Effector memory CD8-positive, alpha-beta T cell (primary cell): Measurements from ENCODE around the gene FOXR1.
"Not testable (repeated sequence)": the region's sequence is repeated elsewhere in the genome, so short reads cannot be mapped to it uniquely, and the experiment has no call there.

ENCODE experiments used
- ATAC-seq: fragments of 150-1000 bp; cut with Tn5 transposase; replicated peaks from 2 replicates; pipeline ENCODE4 v1.10.0; 2021; ENCODE audit warnings: mild to moderate bottlenecking, moderate library complexity
- DNase-seq, 3 experiments: peaks; one replicate each; pipeline ENCODE4 v3.0.0; 2021
- H3K27ac Mint-ChIP-seq, 2 donors: one replicate each; pipeline ENCODE4 v1.8.0; 2022; ENCODE audit warnings: mild to moderate bottlenecking in 2 of 2, mixed read lengths in 2 of 2, moderate library complexity in 2 of 2
- H3K27me3 Mint-ChIP-seq, 2 donors: one replicate each; pipeline ENCODE4 v1.8.0; 2022; ENCODE audit warnings: mixed read lengths in 2 of 2
- H3K36me3 Mint-ChIP-seq: one replicate; pipeline ENCODE4 v1.8.0; 2022; ENCODE audit warnings: mild to moderate bottlenecking, moderate library complexity, mixed read lengths; ENCODE audit not compliant: insufficient read depth
- H3K4me1 Mint-ChIP-seq, 2 donors: one replicate each; pipeline ENCODE4 v1.8.0; 2022; ENCODE audit warnings: low read depth in 2 of 2, mixed read lengths in 2 of 2
- H3K4me3 Mint-ChIP-seq, 2 donors: one replicate each; pipeline ENCODE4 v1.8.0; 2022; ENCODE audit warnings: mild to moderate bottlenecking in 2 of 2, mixed read lengths in 2 of 2, moderate library complexity in 2 of 2
- H3K9me3 Mint-ChIP-seq, 2 donors: one replicate each; pipeline ENCODE4 v1.8.0; 2022; ENCODE audit warnings: mixed read lengths in 2 of 2

FOXR1 gene

GRCh38 chr11:119017377-119017776 lies 45.8 kb downstream of the FOXR1 start:
- not testable (repeated sequence) for ATAC-seq, H3K9me3 Mint-ChIP-seq, H3K27me3 Mint-ChIP-seq, DNase-seq
- peaks cover 27 to 45% of the 10 kb centered on the region in 2 donors for H3K4me1 Mint-ChIP-seq
- H3K36me3 Mint-ChIP-seq: peaks cover 91% of the 10 kb centered on the region
- peak overlapping the region; percentile 98 to 100 for H3K4me3 Mint-ChIP-seq
- H3K27ac Mint-ChIP-seq: peak overlapping the region; percentile 99 to 100

- H3K4me3 Mint-ChIP-seq: peak within 1 kb of the TSS; percentile 98 to 100
- peaks cover 27 to 47% of the 10 kb centered on the region in 2 donors for H3K4me1 Mint-ChIP-seq
- peak within 1 kb of the TSS; percentile 99 to 100 for H3K27ac Mint-ChIP-seq
- DNase-seq (peak; percentile 92 to 94 (median 92)), ATAC-seq (peak; percentile 85)
- H3K36me3 Mint-ChIP-seq: peaks cover 93% of the 10 kb centered on the region
- H3K27me3 Mint-ChIP-seq: no peaks in the 10 kb centered on the region
- no peaks in the 10 kb centered on the region for H3K9me3 Mint-ChIP-seq
These were observed 46.7 kb downstream of the FOXR1 start, which contains the start of the genes RPS25 and TRAPPC4 for GRCh38 chr11:119018074-119018938. TSS of gene RPS25 (minus strand) at chr11:119018343. CDS start at chr11:119018284, 59 bp downstream. TSS of gene TRAPPC4 (plus strand) at chr11:119018766. CDS start at chr11:119018796, 30 bp downstream.

DNA sequence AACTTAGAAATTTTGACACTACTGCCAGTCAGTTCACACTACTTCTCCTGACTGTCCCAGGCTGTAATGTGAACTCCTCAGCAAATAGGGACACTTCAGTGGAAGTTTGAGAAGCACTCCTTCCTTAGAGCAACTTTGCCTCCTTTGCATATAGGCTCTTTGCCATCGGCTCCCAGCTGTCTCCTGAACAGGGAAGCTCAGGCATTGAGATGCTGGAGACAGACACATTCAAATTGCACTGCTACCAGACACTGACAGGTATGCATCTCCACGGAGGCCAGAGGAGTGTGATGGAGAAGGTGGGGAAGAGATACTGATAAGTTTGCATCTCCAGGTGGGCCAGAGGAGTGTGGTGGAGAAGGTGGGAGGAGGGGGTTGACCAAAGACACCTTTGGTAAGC lies 48.4 kb downstream of the FOXR1 start:
- no peak for ATAC-seq
- DNase-seq: no peak
- Mint-ChIP-seq H3K4me1 (peaks cover 27 to 58% of the 10 kb centered on the region in 2 donors), H3K9me3 (no peaks in the 10 kb centered on the region), H3K27ac (peak overlapping the region; percentile 99 to 100), H3K36me3 (peaks cover 89% of the 10 kb centered on the region), H3K4me3 (peak overlapping the region; percentile 98 to 100), H3K27me3 (no peaks in the 10 kb centered on the region)

GRCh38 chr11:119021631-119022030 lies 50.1 kb downstream of the FOXR1 start:
- Mint-ChIP-seq H3K27me3 (no peaks in the 10 kb centered on the region), H3K36me3 (peaks cover 75% of the 10 kb centered on the region), H3K4me3 (peak overlapping the region in 1 of 2 donors; percentile 98), H3K9me3 (no peaks in the 10 kb centered on the region), H3K27ac (peak overlapping the region in 1 of 2 donors; percentile 99), H3K4me1 (peaks cover 16 to 49% of the 10 kb centered on the region in 2 donors)
- ATAC-seq: no peak
- no peak for DNase-seq

GRCh38 chr11:119023741-119024140 lies 52.2 kb downstream of the FOXR1 start:
- no peak overlapping the region for H3K4me3 Mint-ChIP-seq
- H3K27me3 Mint-ChIP-seq: no peaks in the 10 kb centered on the region
- H3K4me1 Mint-ChIP-seq: peaks cover 8 to 35% of the 10 kb centered on the region in 2 donors
- DNase-seq (no peak), ATAC-seq (no peak)
- H3K36me3 Mint-ChIP-seq: peaks cover 56% of the 10 kb centered on the region
- no peaks in the 10 kb centered on the region for H3K9me3 Mint-ChIP-seq
- peak overlapping the region; percentile 4 to 72 for H3K27ac Mint-ChIP-seq

DNA sequence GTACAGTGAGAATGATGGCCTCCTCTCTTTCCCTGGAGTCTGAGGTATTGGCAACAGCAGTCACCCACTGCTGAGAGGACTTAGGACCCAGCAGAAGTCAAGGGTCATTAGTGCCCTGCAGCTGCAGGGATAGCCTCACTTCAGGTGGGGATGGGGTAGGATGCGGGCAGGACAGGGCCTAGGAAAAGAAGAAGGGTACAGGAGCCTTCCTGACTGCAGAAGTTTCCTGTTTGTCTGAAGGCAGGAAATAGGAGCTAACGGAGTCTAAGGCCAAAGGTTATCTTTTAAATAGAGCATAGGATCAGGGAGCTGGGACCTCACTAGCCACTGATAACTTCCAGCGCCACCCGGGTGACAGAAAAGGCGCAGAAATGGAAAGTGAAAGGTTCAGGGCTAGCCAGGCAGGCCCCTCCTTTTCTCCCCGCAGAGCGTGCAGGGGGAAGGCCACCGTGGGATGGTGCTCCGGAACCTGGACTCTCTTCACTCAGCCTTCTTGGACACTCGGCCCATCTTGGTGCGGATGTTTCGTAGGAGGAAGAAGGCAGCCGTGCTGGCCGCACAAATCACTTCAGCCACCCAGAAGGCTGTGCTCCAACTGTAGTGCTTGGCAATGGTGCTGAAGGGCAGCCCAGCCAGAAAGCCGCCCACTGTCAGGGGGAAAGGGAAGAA lies 53.0 kb downstream of the FOXR1 start:
- ATAC-seq (no peak), DNase-seq (no peak)
- H3K27me3 Mint-ChIP-seq: no peaks in the 10 kb centered on the region
- no peaks in the 10 kb centered on the region for H3K9me3 Mint-ChIP-seq
- peaks cover 16 to 41% of the 10 kb centered on the region in 2 donors for H3K4me1 Mint-ChIP-seq
- peaks cover 52% of the 10 kb centered on the region for H3K36me3 Mint-ChIP-seq
- peak overlapping the region; percentile 72 to 77 for H3K27ac Mint-ChIP-seq
- no peak overlapping the region for H3K4me3 Mint-ChIP-seq

DNA sequence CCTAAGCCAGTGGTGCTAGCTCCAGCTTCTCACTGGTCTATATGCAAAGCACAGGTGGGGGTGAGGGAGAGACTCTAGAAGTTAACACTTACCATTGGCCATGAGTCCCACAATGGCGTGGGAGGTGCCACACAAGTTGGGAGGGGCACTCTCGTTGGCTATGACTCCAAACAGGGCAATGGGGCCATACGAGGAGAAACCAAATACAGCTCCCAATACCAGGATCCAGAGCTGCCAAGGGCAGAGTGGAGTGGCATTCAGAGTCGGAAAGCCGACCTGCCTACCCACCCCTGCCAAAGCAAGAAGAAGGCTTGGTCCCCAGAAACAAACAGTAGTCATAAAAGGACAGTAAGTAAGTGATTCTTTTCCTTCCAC lies 53.5 kb downstream of the FOXR1 start:
- Mint-ChIP-seq H3K27me3 (no peaks in the 10 kb centered on the region), H3K36me3 (peaks cover 48% of the 10 kb centered on the region), H3K4me3 (no peak overlapping the region), H3K27ac (peak overlapping the region; percentile 72 to 77), H3K9me3 (no peaks in the 10 kb centered on the region), H3K4me1 (peaks cover 17 to 40% of the 10 kb centered on the region in 2 donors)
- ATAC-seq (no peak), DNase-seq (no peak)

DNA sequence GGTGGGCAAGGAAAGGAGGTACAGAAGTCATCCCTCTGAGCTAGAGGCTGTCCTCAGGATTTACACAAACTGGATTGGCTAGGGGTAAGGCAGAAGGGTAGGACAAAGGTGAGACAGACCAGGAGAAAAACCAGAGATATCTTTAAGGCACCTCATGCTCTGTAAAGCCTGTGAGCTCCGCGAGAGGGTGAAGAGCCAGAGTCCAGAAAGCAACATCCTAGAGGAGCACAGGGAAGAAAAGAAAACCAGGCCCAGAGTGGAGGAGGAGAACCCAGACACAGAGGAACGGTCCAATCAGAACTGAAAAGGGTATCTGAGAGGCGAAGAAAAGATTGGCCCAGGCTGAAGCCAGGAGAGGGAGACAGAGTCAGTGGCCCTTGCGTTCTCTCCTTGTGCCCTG lies 54.0 kb downstream of the FOXR1 start:
- no peak for DNase-seq
- H3K27me3 Mint-ChIP-seq: no peaks in the 10 kb centered on the region
- no peaks in the 10 kb centered on the region for H3K9me3 Mint-ChIP-seq
- peaks cover 16 to 38% of the 10 kb centered on the region in 2 donors for H3K4me1 Mint-ChIP-seq
- no peak for ATAC-seq
- peak overlapping the region; percentile 72 to 77 for H3K27ac Mint-ChIP-seq
- peaks cover 44% of the 10 kb centered on the region for H3K36me3 Mint-ChIP-seq
- no peak overlapping the region for H3K4me3 Mint-ChIP-seq

GRCh38 chr11:119025978-119026766 lies 54.6 kb downstream of the FOXR1 start:
- peaks cover 16 to 38% of the 10 kb centered on the region in 2 donors for H3K4me1 Mint-ChIP-seq

GRCh38 chr11:119026970-119027369 lies 55.4 kb downstream of the FOXR1 start:
- peaks cover 16 to 33% of the 10 kb centered on the region in 2 donors for H3K4me1 Mint-ChIP-seq
- peak overlapping the region in 1 of 2 donors; percentile 49 for H3K27ac Mint-ChIP-seq
- H3K9me3 Mint-ChIP-seq: no peaks in the 10 kb centered on the region
- H3K36me3 Mint-ChIP-seq: peaks cover 34% of the 10 kb centered on the region
- no peak for ATAC-seq
- H3K4me3 Mint-ChIP-seq: no peak overlapping the region
- DNase-seq: no peak
- H3K27me3 Mint-ChIP-seq: no peaks in the 10 kb centered on the region

More at GRCh38 chr11:119025978-119026766, 54.6 kb downstream of the FOXR1 start:
- peaks cover 39% of the 10 kb centered on the region for H3K36me3 Mint-ChIP-seq
- DNase-seq (no peak), ATAC-seq (no peak)
- H3K9me3 Mint-ChIP-seq: no peaks in the 10 kb centered on the region
- no peaks in the 10 kb centered on the region for H3K27me3 Mint-ChIP-seq
- no peak overlapping the region for H3K4me3 Mint-ChIP-seq
- peak overlapping the region in 1 of 2 donors; percentile 60 for H3K27ac Mint-ChIP-seq

GRCh38 chr11:119027561-119028345 lies 56.2 kb downstream of the FOXR1 start:
- peaks cover 16 to 33% of the 10 kb centered on the region in 2 donors for H3K4me1 Mint-ChIP-seq
- no peaks in the 10 kb centered on the region for H3K9me3 Mint-ChIP-seq
- H3K4me3 Mint-ChIP-seq: peak overlapping the region in 1 of 2 donors; percentile 23
- peaks cover 26% of the 10 kb centered on the region for H3K36me3 Mint-ChIP-seq
- peak overlapping the region in 1 of 2 donors; percentile 49 for H3K27ac Mint-ChIP-seq
- no peak for DNase-seq
- no peak for ATAC-seq
- H3K27me3 Mint-ChIP-seq: no peaks in the 10 kb centered on the region

- Mint-ChIP-seq H3K4me3 (no peak overlapping the region), H3K9me3 (no peaks in the 10 kb centered on the region), H3K36me3 (peaks cover 19% of the 10 kb centered on the region), H3K27ac (peak overlapping the region; percentile 76 to 81), H3K4me1 (peaks cover 16 to 29% of the 10 kb centered on the region in 2 donors), H3K27me3 (no peaks in the 10 kb centered on the region)
- ATAC-seq (no peak), DNase-seq (no peak)
These were observed 56.9 kb downstream of the FOXR1 start for GRCh38 chr11:119028346-119029068.
